GM23338 (cell line): ENCODE measurements around the gene SLC25A44.

ENCODE experiments used
- CREB1 ChIP-seq: fragments of 250-450 bp; sonication (Bioruptor Pico); IDR thresholded peaks from 2 replicates; pipeline ENCODE4 v1.5.0; 2020; ENCODE audit warnings: low read depth, mild to moderate bottlenecking, moderate library complexity
- CTCF ChIP-seq, 2 experiments: fragments of 200-600 bp in 1 of 2; sonication (generic) in 1 of 2; conservative IDR thresholded peaks; 2 replicates each; pipeline versions ENCODE4 v1.5.1 to v1.6.1; 2016 to 2017; ENCODE audit warnings: antibody characterized with exemption in 2 of 2, low read depth in 2 of 2, mild to moderate bottlenecking in 2 of 2, moderate library complexity in 1 of 2
- ETS1 ChIP-seq: IDR thresholded peaks from 2 replicates; pipeline ENCODE4 v1.6.1; 2016; ENCODE audit warnings: antibody characterized with exemption
- EZH2 ChIP-seq: fragments of 200-600 bp; sonication (generic); IDR thresholded peaks from one replicate; pipeline ENCODE4 v1.8.0; 2017; ENCODE audit warnings: antibody characterized with exemption, mild to moderate bottlenecking, low read depth; ENCODE audit not compliant: unreplicated experiment
- EZH2phosphoT487 ChIP-seq: fragments of 200-600 bp; sonication (generic); IDR thresholded peaks from one replicate; pipeline ENCODE4 v1.8.1; 2018; ENCODE audit warnings: antibody characterized with exemption; ENCODE audit not compliant: unreplicated experiment
- JUNB ChIP-seq: IDR thresholded peaks from one replicate; pipeline ENCODE4 v1.6.1; 2016; ENCODE audit warnings: antibody characterized with exemption; ENCODE audit not compliant: unreplicated experiment
- NANOG ChIP-seq: IDR thresholded peaks from 2 replicates; pipeline ENCODE4 v1.6.1; 2016; ENCODE audit warnings: antibody characterized with exemption, borderline replicate concordance
- POLR2AphosphoS5 ChIP-seq: IDR thresholded peaks from 2 replicates; pipeline ENCODE4 v1.6.1; 2016; ENCODE audit warnings: antibody characterized with exemption, low read depth
- REST ChIP-seq: IDR thresholded peaks from one replicate; pipeline ENCODE4 v1.6.1; 2018; ENCODE audit warnings: antibody characterized with exemption; ENCODE audit not compliant: unreplicated experiment
- STAT1 ChIP-seq: IDR thresholded peaks from one replicate; pipeline ENCODE4 v1.6.1; 2016; ENCODE audit warnings: antibody characterized with exemption; ENCODE audit not compliant: unreplicated experiment
- ZNF114 ChIP-seq: fragments of 250-450 bp; sonication (Bioruptor Pico); IDR thresholded peaks from 2 replicates; pipeline ENCODE4 v1.5.0; 2020; ENCODE audit warnings: mild to moderate bottlenecking, moderate library complexity
- ZNF331 ChIP-seq: fragments of 250-450 bp; sonication (Bioruptor Pico); IDR thresholded peaks from 2 replicates; pipeline ENCODE4 v1.5.0; 2020; ENCODE audit warnings: low read depth, mild to moderate bottlenecking, moderate library complexity
- ZNF462 ChIP-seq: fragments of 250-450 bp; sonication (Bioruptor Pico); IDR thresholded peaks from 2 replicates; pipeline ENCODE4 v1.5.0; 2020; ENCODE audit warnings: mild to moderate bottlenecking, moderate library complexity

GRCh38 chr1:156157506-156157905, 36.4 kb upstream of the SLC25A44 start:
- TF ChIP-seq POLR2AphosphoS5, result no peak
- no peak for TF ChIP-seq REST
- TF ChIP-seq CTCF (conservative IDR thresholded peaks at IDR 0.05; ENCODE audit: low read depth in 2 of 2), result no peak
- TF ChIP-seq EZH2phosphoT487, result no peak
- TF ChIP-seq EZH2, result no peak
- TF ChIP-seq STAT1, result no peak
- TF ChIP-seq ETS1, result no peak
- no peak for TF ChIP-seq JUNB
- no peak for TF ChIP-seq CREB1 (CRISPR knock-in tag)
- TF ChIP-seq NANOG, result no peak
- TF ChIP-seq ZNF331 (CRISPR knock-in tag), result no peak
- TF ChIP-seq ZNF114 (CRISPR knock-in tag), result no peak
- no peak for TF ChIP-seq ZNF462 (CRISPR knock-in tag)
